Suppressor macrophage treated with lipopolysaccharide for 4 hours (primary cell): ENCODE data around the gene TMEM208.

Source experiments
- DNase-seq: peaks from one replicate; pipeline ENCODE4 v3.0.0-alpha.2; 2020

TMEM208 gene

DNA sequence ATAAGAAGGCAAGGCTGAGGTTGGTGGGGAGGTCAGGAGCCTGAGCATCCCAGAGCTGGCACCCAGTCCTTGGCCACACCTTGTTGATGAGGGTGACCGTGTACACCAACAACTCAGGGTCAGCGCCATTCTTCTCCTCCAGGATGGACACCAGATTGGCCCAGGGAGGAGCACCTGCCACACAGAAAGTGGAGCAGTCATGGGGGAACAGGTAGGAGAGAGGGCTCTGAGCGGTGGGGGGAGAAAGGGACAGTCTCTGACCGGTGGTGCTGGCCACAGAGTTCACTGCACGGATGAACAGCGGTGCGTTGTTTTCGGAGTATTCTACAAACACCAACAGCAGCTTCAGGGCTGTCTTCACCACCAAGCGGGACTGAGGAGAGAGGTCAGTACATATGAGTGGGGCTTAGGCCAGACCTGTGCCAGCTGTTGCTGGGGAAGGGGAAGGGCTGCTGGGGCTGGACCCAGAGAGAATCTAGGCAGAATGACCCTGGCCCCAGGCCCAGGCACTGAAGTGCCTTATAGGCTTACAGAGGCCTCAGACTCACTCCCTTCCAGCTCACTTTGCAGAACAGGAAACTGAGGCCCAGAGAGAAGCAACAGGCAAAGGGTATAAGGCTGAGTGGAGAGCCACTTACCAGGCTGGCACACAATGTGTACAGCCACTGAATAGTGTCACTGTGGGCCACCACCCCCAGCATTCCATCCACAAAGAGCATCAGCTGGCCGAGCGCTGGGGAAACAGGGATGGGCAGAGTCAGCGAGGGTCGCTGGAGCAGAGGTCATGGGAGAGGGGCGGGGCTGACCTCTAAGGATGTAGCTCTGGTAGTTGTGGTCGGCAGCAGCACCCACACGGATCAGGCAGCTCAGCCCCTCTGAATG, 10.7 kb downstream of the TMEM208 start:
- DNase-seq, result no peak

DNA sequence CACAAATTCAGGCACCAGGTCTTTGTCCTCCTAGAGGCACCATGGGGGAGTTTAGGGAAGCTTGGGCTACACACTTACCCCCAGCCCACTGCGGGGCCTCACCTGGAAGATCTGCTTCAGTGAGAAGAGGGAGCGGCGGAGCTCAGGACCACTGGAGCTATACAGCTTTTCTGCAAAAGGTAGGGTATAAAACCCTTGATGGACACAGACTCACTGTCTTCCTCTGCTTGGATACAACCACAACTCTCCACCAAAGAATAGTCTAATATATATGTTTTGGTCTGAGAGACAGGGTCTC, 11.3 kb downstream of the TMEM208 start:
- no peak for DNase-seq

GRCh38 chr16:67238806-67239470, 12.0 kb downstream of the TMEM208 start:
- DNase-seq, result no peak

DNA sequence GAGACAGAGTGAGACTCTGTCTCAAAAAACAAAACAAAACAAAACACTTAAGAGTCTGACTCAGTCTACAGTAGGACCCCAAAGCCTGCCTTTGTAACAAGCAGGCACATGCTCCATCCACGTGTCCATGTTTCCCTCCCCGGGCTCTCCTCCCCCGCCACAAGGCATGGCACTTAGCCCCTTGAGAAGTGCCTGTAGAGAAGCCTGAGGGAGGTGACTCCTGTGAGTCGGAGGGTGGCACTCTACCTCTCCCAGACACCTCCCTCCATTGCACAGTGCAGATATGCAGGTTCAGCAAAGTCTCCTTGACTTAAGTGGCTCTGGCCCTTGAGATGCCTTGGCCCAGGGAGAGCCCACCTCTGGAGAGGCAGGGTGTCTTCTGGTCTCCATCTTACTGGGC, 13.6 kb downstream of the TMEM208 start:
- no peak for DNase-seq

DNA sequence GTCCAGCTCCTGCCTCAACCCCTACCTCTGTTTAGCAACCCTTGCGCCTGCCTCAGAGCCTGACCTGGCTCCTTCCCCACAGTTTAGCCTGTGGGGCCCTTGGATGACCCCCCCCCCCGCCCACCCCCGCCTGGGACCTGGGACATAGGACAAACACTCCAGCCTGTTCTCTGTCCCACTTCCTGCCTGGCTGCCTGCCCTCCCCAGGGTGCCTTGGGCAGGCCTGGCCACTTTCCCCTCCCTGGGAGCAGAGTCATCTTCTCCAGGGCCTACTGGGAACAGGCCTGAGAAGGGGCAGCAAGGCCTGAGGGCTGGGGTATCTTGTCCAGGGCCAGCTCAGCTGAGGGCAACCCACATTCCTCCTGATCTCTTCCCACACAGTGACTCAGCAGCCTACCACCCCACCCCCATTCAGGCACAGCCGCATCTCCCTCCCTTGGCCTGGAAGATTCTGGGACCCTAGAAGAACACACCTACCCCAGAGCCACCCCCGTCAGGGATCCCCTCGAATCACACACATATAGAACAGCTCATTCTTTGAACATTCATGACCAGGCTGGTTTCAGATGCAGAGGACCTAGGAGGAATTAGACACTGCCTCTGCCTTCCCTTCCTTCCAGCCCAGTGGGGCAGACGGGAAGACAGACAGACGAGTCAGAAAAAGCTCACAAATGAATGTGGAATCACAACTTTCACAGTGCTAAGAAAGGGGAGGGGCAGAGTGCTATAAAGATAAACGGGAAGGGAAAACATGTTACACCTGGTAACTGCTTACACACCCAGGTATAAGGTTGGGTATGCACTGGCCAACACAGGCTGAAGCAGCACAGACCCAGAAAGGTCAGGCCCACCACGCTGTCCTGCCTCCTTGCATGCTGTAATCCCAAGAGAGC, 14.3 kb downstream of the TMEM208 start:
- DNase-seq, result peak; percentile 39

DNA sequence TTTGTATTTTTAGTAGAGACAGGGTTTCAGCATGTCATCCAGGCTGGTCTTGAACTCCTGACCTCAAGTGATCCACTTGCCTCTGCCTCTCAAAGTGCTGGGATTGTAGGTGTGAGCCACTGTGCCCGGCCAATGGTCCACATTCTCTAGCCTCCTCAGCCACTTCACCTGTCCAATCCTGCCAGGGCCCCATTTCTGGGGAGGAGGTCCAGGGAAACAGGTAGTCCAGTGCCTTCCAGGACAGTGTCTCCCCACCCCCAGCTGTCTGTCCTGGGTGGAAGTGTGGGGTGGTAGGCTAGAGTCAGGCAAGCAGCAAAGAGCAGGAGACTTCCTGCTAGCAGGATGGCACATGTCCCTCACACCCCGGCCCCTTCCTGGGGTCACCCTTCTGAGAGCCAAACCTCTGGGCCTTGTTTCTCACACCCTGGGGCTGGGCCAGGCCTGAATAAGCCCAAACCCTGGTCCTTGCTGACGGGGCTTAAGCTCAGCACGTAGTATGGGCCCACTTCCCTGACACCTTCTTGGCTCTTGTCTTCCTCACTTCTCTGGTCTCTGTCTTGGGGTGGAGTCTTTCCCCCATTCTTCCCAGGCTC, 15.3 kb downstream of the TMEM208 start:
- DNase-seq, result no peak

DNA sequence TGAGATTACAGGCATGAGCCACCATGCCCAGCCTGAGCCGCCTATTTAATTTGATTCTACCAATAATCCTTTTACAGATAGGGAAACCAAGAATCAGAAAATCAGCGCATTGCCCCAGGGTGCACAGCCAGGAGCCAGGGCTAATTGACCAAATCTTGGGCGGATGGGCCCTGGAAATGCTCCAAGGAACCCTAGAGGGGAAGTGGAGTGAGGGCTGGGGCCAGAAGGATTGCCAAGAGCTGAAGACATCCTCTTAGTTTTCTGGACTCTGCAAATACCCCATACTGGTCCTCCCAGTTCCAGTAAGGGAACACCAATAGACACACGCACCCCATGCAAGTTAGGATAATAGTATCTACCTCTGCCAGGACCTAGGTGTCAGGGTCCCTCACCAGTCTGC, 16.6 kb downstream of the TMEM208 start:
- peak; percentile 56 for DNase-seq

- DNase-seq, result peak; percentile 98
These were observed 17.7 kb downstream of the TMEM208 start for GRCh38 chr16:67244387-67245185.

- no peak for DNase-seq
These were observed 18.3 kb downstream of the TMEM208 start for GRCh38 chr16:67245186-67245585.

DNA sequence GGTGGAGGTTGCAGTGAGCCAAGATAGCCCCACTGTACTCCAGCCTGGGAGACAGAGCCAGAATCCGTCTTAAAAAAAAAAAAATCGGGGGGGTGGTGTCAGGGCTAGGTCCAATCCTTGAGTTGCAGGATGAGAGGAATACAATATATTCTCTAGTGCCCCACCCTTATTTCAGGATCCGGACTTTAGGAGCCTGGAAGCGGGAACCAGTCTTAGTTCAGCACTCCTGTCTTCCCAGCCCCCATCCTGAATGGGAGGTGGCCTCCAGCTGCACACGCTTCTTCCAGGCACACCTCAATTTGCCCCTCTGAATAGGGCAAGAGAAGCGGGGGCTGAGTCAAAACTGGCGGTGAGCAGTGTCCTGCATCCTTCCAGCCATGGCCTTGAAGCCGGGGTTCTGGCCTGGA, 18.7 kb downstream of the TMEM208 start:
- DNase-seq, result no peak

DNA sequence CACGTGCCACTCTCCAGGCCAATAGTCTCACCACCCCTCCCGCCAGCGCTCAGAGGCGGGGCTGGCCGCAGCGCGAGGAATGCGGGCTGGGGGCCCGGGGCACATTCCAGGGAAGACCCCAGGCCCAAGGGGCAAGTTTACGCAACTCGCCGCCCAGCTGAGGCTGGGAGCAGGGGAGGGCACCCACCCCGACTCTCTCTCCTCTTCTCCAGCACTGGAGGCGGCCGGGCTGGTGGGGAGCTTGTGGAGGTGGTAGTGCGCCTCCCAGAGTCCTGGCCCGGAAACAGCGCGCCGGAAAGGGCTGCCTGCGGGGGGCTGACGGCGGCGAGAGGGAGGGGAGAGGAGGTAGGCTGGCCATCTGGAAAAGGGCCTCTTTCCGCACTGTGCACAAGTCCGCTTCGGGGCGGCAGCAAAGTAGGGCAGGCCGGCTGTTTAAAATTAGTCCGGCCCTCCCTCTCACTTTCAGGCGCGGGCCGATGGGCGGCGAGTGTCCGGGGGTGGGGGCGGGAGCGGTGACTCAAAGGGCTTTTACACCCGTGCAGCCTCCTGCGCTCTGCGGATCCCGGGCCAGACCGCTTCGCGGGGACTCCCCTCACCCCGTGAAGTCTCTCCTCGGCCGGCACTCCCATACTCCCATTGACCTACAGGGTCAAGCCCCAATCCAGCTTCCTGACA, 19.3 kb downstream of the TMEM208 start:
- DNase-seq, result peak; percentile 84

GRCh38 chr16:67246756-67247191, 19.8 kb downstream of the TMEM208 start:
- no peak for DNase-seq

DNA sequence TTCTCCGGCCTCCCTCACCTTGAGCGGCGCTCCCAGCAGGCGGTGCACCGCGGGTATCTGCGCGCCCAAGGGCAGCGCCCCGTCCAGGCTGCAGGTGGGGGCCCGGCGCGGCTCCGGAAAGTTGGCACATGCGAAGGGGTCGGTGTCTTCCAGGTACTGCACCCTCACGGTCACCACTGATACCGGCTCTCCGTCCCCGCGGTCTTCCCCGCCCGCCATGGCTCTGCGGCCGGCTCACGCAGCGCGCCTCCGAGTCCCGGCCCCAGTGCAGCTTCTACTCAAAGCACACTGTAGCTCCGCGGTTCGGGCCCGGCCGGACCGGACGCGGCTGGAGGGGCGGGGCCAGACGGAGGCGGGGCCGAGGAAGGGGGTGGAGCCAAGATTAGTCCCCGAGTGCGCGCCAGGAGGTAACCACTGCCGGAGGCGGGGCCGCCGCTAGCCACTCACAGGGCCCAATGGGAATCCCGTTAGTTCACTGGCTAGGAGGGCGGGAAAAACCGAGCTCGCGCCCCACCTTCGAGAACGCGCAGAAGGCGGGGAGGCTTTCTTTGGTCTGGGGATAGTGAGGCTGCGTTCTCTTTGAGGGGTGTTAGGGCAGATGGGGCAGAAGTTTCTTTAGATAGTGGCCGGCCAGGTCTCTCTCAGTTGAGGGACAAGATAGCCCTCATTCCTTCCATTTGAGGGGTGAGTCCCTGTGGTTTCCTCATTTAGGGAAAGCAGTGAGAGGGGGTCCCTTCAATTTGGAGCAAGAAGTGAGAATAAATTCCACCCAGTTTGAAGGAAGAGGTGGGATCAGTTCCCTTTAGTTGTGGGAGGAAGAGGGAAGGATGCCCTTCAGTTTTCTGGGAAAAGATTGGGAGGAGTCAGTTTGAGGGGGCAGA, 20.5 kb downstream of the TMEM208 start, which contains the start of gene FHOD1:
Gene FHOD1 (minus strand): TSS at position 290 of the 881 bp plus-strand sequence. CDS start 71 bp downstream, at position 219.
- peak; percentile 98 for DNase-seq

DNA sequence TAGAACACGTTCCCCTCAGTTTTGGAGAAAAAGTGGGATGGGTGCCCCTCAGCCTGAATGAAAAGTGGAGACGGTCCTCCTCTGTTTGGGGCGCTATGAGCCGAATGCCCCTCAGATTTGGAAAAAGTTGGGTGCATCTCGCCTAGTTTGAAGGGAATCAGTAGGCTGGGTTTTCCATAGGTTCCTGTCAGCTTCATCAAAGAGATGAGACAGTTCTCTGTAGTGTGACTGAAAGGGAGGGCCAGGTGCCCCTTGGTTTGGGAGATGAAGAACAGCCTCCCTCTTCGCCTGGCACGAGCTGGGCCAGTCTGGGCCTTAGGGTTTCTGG, 21.1 kb downstream of the TMEM208 start:
- no peak for DNase-seq

GRCh38 chr16:67248401-67249177, 21.7 kb downstream of the TMEM208 start, which contains the start of gene SLC9A5:
Gene SLC9A5, plus strand, starts transcription at chr16:67248979. Its CDS starts 36 bp downstream, at chr16:67249015.
- DNase-seq, result no peak

DNA sequence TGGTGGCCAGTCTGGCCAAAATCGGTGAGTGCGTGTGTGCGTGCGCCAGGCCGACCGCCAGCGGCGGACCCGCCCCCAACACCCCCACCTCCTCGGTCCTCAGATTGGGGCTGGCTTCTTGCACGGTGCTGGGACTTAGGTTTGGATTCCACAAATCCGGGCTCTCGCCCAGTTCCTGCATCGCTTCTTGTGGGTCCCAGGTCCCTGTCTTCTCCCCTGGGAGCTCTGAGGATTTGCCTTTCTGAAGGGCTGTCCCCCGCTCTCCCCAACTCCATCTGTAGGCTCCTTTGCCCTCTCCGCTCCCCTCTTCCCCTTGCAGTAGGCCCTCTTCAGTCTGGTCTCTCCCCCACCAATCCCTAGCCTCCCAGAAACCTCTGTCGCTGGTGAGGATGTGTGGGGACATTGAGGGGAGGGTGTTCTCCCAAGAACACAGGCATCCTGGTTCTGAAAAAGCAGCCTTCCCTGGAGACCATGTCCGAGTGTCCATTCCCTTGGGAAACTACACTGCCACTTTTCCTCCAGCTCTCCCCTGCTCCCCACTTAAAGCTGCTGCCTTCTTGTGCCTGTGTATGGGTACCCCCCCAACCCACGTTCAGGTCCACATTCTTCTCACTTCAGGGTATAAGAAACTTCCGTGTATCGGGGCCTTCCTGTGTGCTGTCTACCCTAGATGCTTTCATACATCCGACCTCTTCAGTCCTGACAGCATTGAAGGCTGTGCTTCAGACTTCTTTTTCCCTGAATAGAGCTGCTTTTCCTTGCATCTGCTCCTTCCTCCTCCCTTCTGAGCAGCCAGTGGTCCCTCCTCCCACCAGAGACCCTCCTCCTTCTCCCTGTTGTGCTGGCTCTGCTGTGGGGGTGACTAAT, 22.5 kb downstream of the TMEM208 start:
- no peak for DNase-seq

DNA sequence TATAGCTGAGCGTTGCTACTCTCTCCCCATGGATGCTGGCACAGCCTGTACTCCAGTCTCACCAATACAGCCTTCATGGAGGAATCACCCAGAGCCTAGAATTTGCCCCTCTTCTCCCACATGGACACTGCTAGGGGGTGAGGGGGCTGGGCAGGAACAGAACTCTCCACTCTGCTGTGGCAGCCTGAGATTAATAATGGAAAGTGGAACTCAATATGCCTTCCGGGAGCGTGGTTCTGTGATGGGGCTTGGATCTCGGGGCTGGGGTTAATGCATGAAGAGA, 23.1 kb downstream of the TMEM208 start:
- DNase-seq, result no peak

DNA sequence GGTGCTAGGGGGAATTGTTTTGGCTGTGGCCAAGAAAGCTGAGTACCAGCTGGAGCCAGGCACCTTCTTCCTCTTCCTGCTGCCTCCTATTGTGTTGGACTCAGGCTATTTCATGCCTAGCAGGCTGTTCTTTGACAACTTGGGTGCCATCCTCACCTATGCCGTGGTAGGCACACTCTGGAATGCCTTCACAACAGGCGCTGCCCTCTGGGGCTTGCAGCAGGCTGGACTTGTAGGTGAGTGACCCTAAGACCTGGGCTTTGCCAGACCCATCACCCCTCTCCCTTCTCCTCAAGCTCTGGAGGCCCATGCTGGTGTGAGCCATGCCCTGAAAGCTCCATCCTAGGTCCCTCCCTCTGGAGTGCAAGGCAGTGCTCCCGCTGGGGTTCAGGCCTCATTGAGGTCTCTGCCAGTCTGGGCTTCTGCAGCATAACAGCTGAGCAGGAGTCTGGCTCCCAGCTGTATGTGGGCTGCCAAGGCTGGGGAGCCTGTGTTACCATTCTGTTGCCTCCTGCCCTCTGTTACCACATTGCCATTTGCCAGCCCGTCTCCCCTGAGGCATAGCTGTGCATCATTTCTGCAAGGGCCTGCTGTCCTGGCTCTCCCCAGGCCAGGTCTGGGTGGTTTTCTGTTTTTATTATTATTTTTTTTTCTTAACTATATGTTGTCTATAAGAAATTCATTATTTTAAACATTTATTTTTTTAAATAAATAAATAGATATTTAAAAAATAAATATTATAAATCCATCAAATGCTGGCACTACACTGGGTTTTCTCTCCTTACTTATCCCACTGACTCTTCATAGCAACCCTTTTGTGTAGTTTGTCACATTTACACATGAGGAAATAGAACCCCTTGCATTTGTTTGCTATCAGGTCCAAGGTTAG, 25.9 kb downstream of the TMEM208 start:
- DNase-seq, result no peak
